ENCODE measurements around the gene GJD4.

The GJD4 gene

GRCh38 chr10:35639021-35639727 is 34.0 kb downstream of the GJD4 start:
- H3K4me3 ChIP-seq (ENCODE audit: low read depth, low read length), result no peak overlapping the region
- no peak for DNase-seq (ENCODE audit: low read depth)
- no peak for TF ChIP-seq CTCF (IDR thresholded peaks at IDR 0.05; ENCODE audit: control insufficient read depth, extremely low read depth, insufficient read depth)

GRCh38 chr10:35639728-35640401 is 34.7 kb downstream of the GJD4 start:
- peak overlapping the region; percentile 45; the same call in 1 of the 2 replicates for H3K4me3 ChIP-seq (ENCODE audit: low read depth, low read length)
- peak; percentile 13; the same call in 1 of the 2 replicates for TF ChIP-seq CTCF (IDR thresholded peaks at IDR 0.05; ENCODE audit: control insufficient read depth, extremely low read depth, insufficient read depth)
- DNase-seq (ENCODE audit: low read depth), result no peak

- peak; percentile 43 for DNase-seq (ENCODE audit: low read depth)
- TF ChIP-seq CTCF (IDR thresholded peaks at IDR 0.05; ENCODE audit: control insufficient read depth, extremely low read depth, insufficient read depth), result peak; percentile 90
These were observed 35.3 kb downstream of the GJD4 start for GRCh38 chr10:35640474-35640873.

GRCh38 chr10:35640951-35641675 is 36.0 kb downstream of the GJD4 start:
- H3K4me3 ChIP-seq (ENCODE audit: low read depth, low read length), result peak overlapping the region; percentile 62
- peak; percentile 82 for DNase-seq (ENCODE audit: low read depth)
- TF ChIP-seq CTCF (IDR thresholded peaks at IDR 0.05; ENCODE audit: control insufficient read depth, extremely low read depth, insufficient read depth), result 0 out of 2 replicates have a peak, but pooled peaks have one; percentile 23

More at GRCh38 chr10:35640474-35640873, 35.3 kb downstream of the GJD4 start:
- peak overlapping the region; percentile 45 for H3K4me3 ChIP-seq (ENCODE audit: low read depth, low read length)

- peak overlapping the region; percentile 62 for H3K4me3 ChIP-seq (ENCODE audit: low read depth, low read length)
- no peak for TF ChIP-seq CTCF (IDR thresholded peaks at IDR 0.05; ENCODE audit: control insufficient read depth, extremely low read depth, insufficient read depth)
- no peak for DNase-seq (ENCODE audit: low read depth)
These were observed 36.5 kb downstream of the GJD4 start for GRCh38 chr10:35641676-35642034.

GRCh38 chr10:35642035-35642792 is 37.1 kb downstream of the GJD4 start, which contains the start of gene FZD8:
FZD8 (minus strand) TSS chr10:35642296; CDS start chr10:35641429, 867 bp downstream.
- H3K4me3 ChIP-seq (ENCODE audit: low read depth, low read length), result peak within 1 kb of the TSS; percentile 62
- DNase-seq (ENCODE audit: low read depth), result peak; percentile 85
- TF ChIP-seq CTCF (IDR thresholded peaks at IDR 0.05; ENCODE audit: control insufficient read depth, extremely low read depth, insufficient read depth), result peak; percentile 20; the same call in 1 of the 2 replicates

Measured in LNCaP clone FGC (cell line).